Tibial nerve (tissue), 4 donors: ENCODE measurements around the gene TOM1L2.

Source experiments
- EP300 ChIP-seq, 2 donors: sonication (generic); formaldehyde crosslinking; IDR thresholded peaks; one replicate each; pipeline ENCODE4 v1.6.1; 2017; ENCODE audit warnings: antibody characterized with exemption in 2 of 2, mild to moderate bottlenecking in 1 of 2
- POLR2A ChIP-seq, 2 donors: fragments of 450-650 bp; IDR thresholded peaks; one replicate each; pipeline ENCODE4 v1.6.1; 2017; ENCODE audit warnings: antibody characterized with exemption in 2 of 2, mild to moderate bottlenecking in 2 of 2, moderate library complexity in 2 of 2
- TF ChIP-seq, protein P1 (sequence below), 5 experiments: fragments of 200-600 bp in 3 of 5; fragments of 450-650 bp in 2 of 5; sonication (generic) in 3 of 5; IDR thresholded peaks; one replicate each; pipeline ENCODE4 v1.5.1; 2016 to 2019; ENCODE audit warnings: antibody characterized with exemption in 5 of 5, mild to moderate bottlenecking in 3 of 5, moderate library complexity in 2 of 5

GRCh38 chr17:17972126-17972951 lies at the start of gene TOM1L2, which contains the start of gene DRC3:
- peak; percentile 89 to 94 for TF ChIP-seq POLR2A (IDR thresholded peaks at IDR 0.05)
- TF ChIP-seq, protein P1, sequence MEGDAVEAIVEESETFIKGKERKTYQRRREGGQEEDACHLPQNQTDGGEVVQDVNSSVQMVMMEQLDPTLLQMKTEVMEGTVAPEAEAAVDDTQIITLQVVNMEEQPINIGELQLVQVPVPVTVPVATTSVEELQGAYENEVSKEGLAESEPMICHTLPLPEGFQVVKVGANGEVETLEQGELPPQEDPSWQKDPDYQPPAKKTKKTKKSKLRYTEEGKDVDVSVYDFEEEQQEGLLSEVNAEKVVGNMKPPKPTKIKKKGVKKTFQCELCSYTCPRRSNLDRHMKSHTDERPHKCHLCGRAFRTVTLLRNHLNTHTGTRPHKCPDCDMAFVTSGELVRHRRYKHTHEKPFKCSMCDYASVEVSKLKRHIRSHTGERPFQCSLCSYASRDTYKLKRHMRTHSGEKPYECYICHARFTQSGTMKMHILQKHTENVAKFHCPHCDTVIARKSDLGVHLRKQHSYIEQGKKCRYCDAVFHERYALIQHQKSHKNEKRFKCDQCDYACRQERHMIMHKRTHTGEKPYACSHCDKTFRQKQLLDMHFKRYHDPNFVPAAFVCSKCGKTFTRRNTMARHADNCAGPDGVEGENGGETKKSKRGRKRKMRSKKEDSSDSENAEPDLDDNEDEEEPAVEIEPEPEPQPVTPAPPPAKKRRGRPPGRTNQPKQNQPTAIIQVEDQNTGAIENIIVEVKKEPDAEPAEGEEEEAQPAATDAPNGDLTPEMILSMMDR (IDR thresholded peaks at IDR 0.05): peak in 4 of 5 experiments; percentile 15 to 71 (median 39)
- TF ChIP-seq EP300 (IDR thresholded peaks at IDR 0.05): peak; percentile 62 to 96
